Mesothelial cell of epicardium (in vitro differentiated cells): ENCODE data around the gene TCP11. TPM values are rescaled to one million over a fixed set of nuclear protein-coding genes. Genes with fewer than 3 reads are reported as not detected.

ENCODE experiments used
- DNase-seq, 2 experiments: peaks; one replicate each; pipeline ENCODE4 v3.0.0; 2021; ENCODE audit warnings: low spot score in 2 of 2; ENCODE audit not compliant: unreplicated experiment in 2 of 2
- H3K27ac Mint-ChIP-seq: 2 replicates; pipeline ENCODE4 v1.8.0; 2021; ENCODE audit warnings: mixed read lengths
- H3K27me3 Mint-ChIP-seq: 2 replicates; pipeline ENCODE4 v1.8.0; 2021; ENCODE audit warnings: low read depth, mixed read lengths
- H3K36me3 Mint-ChIP-seq: 2 replicates; pipeline ENCODE4 v1.8.0; 2021; ENCODE audit warnings: mixed read lengths
- H3K4me1 Mint-ChIP-seq: 2 replicates; pipeline ENCODE4 v1.8.0; 2021; ENCODE audit warnings: mixed read lengths
- H3K4me3 Mint-ChIP-seq: 2 replicates; pipeline ENCODE4 v1.8.0; 2021; ENCODE audit warnings: mild to moderate bottlenecking, moderate library complexity, mixed read lengths
- H3K9me3 Mint-ChIP-seq: 2 replicates; pipeline ENCODE4 v1.8.0; 2021; ENCODE audit warnings: mixed read lengths
- CTCF ChIP-seq: fragments of 200-600 bp; sonication (generic); IDR thresholded peaks from one replicate; pipeline ENCODE4 v1.5.0; 2021; ENCODE audit warnings: antibody characterized with exemption; ENCODE audit not compliant: unreplicated experiment
- total RNA-seq: library from RNA; stranded (reverse); gene quantifications from 3 replicates; pipeline ENCODE4 v1.2.1, GENCODE V29; 2021

TCP11 gene
- total RNA-seq, 1 donor from 2014 or later, result 0.20 TPM

GRCh38 chr6:35068206-35068605 is 72.9 kb downstream of the TCP11 start:
- Mint-ChIP-seq H3K4me1 (peaks cover 17% of the 10 kb centered on the region), H3K4me3 (no peak overlapping the region), H3K36me3 (peaks cover 8% of the 10 kb centered on the region), H3K9me3 (no peaks in the 10 kb centered on the region), H3K27ac (peak overlapping the region; percentile 73), H3K27me3 (no peaks in the 10 kb centered on the region)
- TF ChIP-seq CTCF, result no peak
- no peak for DNase-seq

Other genes starting within 250 kb of the TCP11 start
- 51.9 to 54.8 TPM (median 53.2 TPM) in 3 replicates for gene SCUBE3, start 72.6 kb upstream of the TCP11 start, total RNA-seq
- 56.6 to 58.3 TPM (median 56.9 TPM) in 3 replicates for gene ZNF76, start 118.4 kb upstream of the TCP11 start, total RNA-seq
- gene DEF6, start 156.5 kb upstream of the TCP11 start, total RNA-seq, result 9.3 to 11.3 TPM (median 9.7 TPM) in 3 replicates
- gene PPARD, start 201.2 kb upstream of the TCP11 start, total RNA-seq, result 19.5 to 21.7 TPM (median 20.8 TPM) in 3 replicates